Activated CD4-positive, alpha-beta T cell treated with anti-CD3 and anti-CD28 coated beads, Interleukin-2, amount 50 U/mL, for 48 hours (primary cell): Measurements from ENCODE around the gene POLD1.

ENCODE experiments used
- DNase-seq, 2 experiments: peaks; one replicate each; pipeline ENCODE4 v3.0.0-alpha.2; 2020

The POLD1 gene

GRCh38 chr19:50419022-50419579 is 35.0 kb downstream of the POLD1 start:
- DNase-seq, result no peak

- DNase-seq, result no peak
Measured at GRCh38 chr19:50419580-50420035, 35.5 kb downstream of the POLD1 start.

GRCh38 chr19:50420127-50420526 is 36.0 kb downstream of the POLD1 start:
- no peak for DNase-seq

- DNase-seq, result no peak
Measured at GRCh38 chr19:50420808-50421207, 36.7 kb downstream of the POLD1 start.

GRCh38 chr19:50422397-50423278 is 38.5 kb downstream of the POLD1 start:
- DNase-seq, result no peak

GRCh38 chr19:50423279-50424113 is 39.3 kb downstream of the POLD1 start:
- DNase-seq, result no peak

GRCh38 chr19:50425581-50425980 is 41.4 kb downstream of the POLD1 start:
- no peak for DNase-seq

- DNase-seq, result no peak
Measured at GRCh38 chr19:50427318-50427925, 43.3 kb downstream of the POLD1 start.

- peak; percentile 40 to 58 for DNase-seq
Measured at GRCh38 chr19:50427997-50428425, 43.9 kb downstream of the POLD1 start.

- no peak for DNase-seq
Measured at GRCh38 chr19:50428772-50429463, 44.8 kb downstream of the POLD1 start.

- DNase-seq, result no peak
Measured at GRCh38 chr19:50430888-50431342, 46.8 kb downstream of the POLD1 start.

- DNase-seq, result peak; percentile 87 to 90
Measured at GRCh38 chr19:50431343-50432220, 47.4 kb downstream of the POLD1 start.

GRCh38 chr19:50432221-50433028 is 48.3 kb downstream of the POLD1 start, which contains the start of gene MYBPC2:
MYBPC2 (plus strand) TSS chr19:50432892; CDS start chr19:50432954, 62 bp downstream.
- no peak for DNase-seq

- DNase-seq, result no peak
Measured at GRCh38 chr19:50433201-50434180, 49.3 kb downstream of the POLD1 start.

GRCh38 chr19:50434525-50434924 is 50.4 kb downstream of the POLD1 start:
- DNase-seq, result no peak

GRCh38 chr19:50435221-50435620 is 51.1 kb downstream of the POLD1 start:
- no peak for DNase-seq

- no peak for DNase-seq
Measured at GRCh38 chr19:50435627-50436026, 51.5 kb downstream of the POLD1 start.

GRCh38 chr19:50437862-50438449 is 53.8 kb downstream of the POLD1 start:
- no peak for DNase-seq
